Left lung (tissue), 10 donors: Measurements from ENCODE around the gene MOB2. TPM values are rescaled to one million over a fixed set of nuclear protein-coding genes. Genes with fewer than 3 reads are reported as not detected.

Experiments used
- ATAC-seq: fragments of 200-7000 bp; cut with Tn5 transposase; one replicate; pipeline ENCODE4 v1.9.1; 2020; ENCODE audit warnings: moderate library complexity
- DNase-seq, 4 donors: peaks; one replicate each; pipeline ENCODE4 v3.0.0-alpha.2; 2013 to 2020
- H3K27ac ChIP-seq, 2 donors: fragments of 200-600 bp; sonication (generic) in 1 of 2; one replicate each; pipeline versions ENCODE4 v1.5.0 to v1.8.0; 2020 to 2021
- H3K27me3 ChIP-seq, 2 donors: fragments of 200-600 bp; sonication (generic) in 1 of 2; one replicate each; pipeline versions ENCODE4 v1.5.0 to v1.8.0; 2020 to 2021
- H3K36me3 ChIP-seq, 2 donors: fragments of 200-600 bp; sonication (generic) in 1 of 2; one replicate each; pipeline versions ENCODE4 v1.5.0 to v1.8.0; 2020 to 2021
- H3K4me1 ChIP-seq, 2 donors: fragments of 200-600 bp; one replicate each; pipeline ENCODE4 v1.8.0; 2021
- H3K4me3 ChIP-seq, 2 donors: fragments of 200-600 bp; sonication (generic) in 1 of 2; one replicate each; pipeline versions ENCODE4 v1.5.0 to v1.8.0; 2020 to 2021; ENCODE audit warnings: mild to moderate bottlenecking in 1 of 2
- H3K9me3 ChIP-seq, 2 donors: fragments of 200-600 bp; sonication (generic) in 1 of 2; one replicate each; pipeline versions ENCODE4 v1.5.0 to v1.8.0; 2020 to 2021
- intact Hi-C, 2 donors: fragments of 100-400 bp; cut with DNase I; formaldehyde crosslinking; loops; one replicate each; pipeline versions ENCODE4 v1.11.2 to v1.14.2; 2022
- polyA plus RNA-seq, 6 donors: library from polyadenylated mRNA; unstranded; fragments of 120-200 nt; gene quantifications; one replicate each; pipeline ENCODE4 v1.2.1, GENCODE V29; 2013; ENCODE audit not compliant: insufficient read length in 6 of 6
- total RNA-seq, 2 donors: library from RNA; stranded (reverse); fragmentation: NEBNext Ultra II Directional; extraction: Animal tissue kit (Norgen Biotek cat#: 25700); gene quantifications; one replicate each; pipeline ENCODE4 v1.2.1, GENCODE V29; 2021
- TF ChIP-seq, protein P1 (sequence below), 2 donors: fragments of 200-600 bp; sonication (generic) in 1 of 2; IDR thresholded peaks; one replicate each; pipeline versions ENCODE4 v1.5.0 to v1.8.0; 2021; ENCODE audit warnings: antibody characterized with exemption in 2 of 2
- donor health status: DM: no; HTN: yes; CAD: no.
- donor health status: DM: no; HTN: no; CAD: no.

Gene MOB2
- total and polyA plus RNA-seq, 8 donors, result 36.1 to 41.3 (median 37.3) TPM

GRCh38 chr11:1483445-1483961, 3.1 kb downstream of the MOB2 start:
- no peaks in the 10 kb centered on the region for H3K27me3 ChIP-seq
- H3K4me1 ChIP-seq, result peaks cover 15 to 70% of the 10 kb centered on the region in 2 donors
- intact Hi-C loops, result no loop called here
- TF ChIP-seq, protein P1, sequence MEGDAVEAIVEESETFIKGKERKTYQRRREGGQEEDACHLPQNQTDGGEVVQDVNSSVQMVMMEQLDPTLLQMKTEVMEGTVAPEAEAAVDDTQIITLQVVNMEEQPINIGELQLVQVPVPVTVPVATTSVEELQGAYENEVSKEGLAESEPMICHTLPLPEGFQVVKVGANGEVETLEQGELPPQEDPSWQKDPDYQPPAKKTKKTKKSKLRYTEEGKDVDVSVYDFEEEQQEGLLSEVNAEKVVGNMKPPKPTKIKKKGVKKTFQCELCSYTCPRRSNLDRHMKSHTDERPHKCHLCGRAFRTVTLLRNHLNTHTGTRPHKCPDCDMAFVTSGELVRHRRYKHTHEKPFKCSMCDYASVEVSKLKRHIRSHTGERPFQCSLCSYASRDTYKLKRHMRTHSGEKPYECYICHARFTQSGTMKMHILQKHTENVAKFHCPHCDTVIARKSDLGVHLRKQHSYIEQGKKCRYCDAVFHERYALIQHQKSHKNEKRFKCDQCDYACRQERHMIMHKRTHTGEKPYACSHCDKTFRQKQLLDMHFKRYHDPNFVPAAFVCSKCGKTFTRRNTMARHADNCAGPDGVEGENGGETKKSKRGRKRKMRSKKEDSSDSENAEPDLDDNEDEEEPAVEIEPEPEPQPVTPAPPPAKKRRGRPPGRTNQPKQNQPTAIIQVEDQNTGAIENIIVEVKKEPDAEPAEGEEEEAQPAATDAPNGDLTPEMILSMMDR (IDR thresholded peaks at IDR 0.05), result no peak
- H3K27ac ChIP-seq, result no peak overlapping the region
- no peaks in the 10 kb centered on the region for H3K9me3 ChIP-seq
- no peak overlapping the region for H3K4me3 ChIP-seq
- DNase-seq (peak in 1 of 4 donors; percentile 59), ATAC-seq (no peak)
- peaks cover 0 to 34% of the 10 kb centered on the region in 2 donors for H3K36me3 ChIP-seq

DNA sequence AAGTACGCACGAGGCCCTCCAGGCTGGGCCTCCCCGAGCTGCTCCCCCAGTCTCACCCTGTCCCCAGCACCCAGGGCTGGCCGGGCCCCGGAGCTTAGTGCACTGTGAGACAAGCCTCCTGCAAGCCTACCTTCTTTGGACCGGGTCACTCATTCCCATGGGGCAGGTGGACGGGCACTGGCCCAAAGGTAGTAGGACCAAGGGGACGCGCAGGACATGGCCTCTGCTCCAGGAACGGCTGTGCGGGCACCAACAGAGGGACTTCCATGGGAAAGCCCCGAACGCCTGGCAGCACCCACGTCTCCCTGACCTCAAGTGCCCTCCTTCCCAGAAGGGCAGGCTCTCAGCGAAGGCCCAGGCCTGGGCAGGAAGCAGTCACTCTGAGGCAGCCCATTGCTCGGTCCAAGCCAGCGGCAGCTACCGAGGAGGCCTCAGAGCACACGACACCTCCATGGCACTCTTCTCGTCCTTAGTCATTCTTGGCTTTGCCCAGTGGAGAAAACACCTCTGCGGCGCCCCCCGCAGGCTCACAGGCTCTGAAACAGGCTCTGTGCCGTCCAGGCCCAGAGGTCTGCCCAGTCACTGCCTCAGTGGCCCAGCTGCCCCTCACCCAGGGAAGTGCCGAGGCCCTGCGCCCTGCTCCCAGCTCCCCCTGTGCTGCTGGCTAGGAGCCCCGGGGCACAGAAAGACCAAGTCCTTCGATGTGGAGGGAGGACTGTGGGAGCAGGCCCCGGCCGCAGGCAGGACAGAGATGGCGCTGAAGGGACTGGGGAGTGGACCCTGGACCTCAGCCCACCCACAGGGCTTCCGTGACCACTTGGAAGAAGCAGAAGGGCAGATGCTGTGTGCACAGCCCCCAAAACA, 3.8 kb downstream of the MOB2 start:
- TF ChIP-seq, protein P1 (IDR thresholded peaks at IDR 0.05), result no peak
- no peak overlapping the region for H3K4me3 ChIP-seq
- H3K27ac ChIP-seq, result no peak overlapping the region
- intact Hi-C loops, result no loop called here
- peaks cover 0 to 41% of the 10 kb centered on the region in 2 donors for H3K36me3 ChIP-seq
- H3K27me3 ChIP-seq, result no peaks in the 10 kb centered on the region
- DNase-seq, result peak in 1 of 4 donors; percentile 81
- no peaks in the 10 kb centered on the region for H3K9me3 ChIP-seq
- peaks cover 15 to 65% of the 10 kb centered on the region in 2 donors for H3K4me1 ChIP-seq
- ATAC-seq, result peak; percentile 70

DNA sequence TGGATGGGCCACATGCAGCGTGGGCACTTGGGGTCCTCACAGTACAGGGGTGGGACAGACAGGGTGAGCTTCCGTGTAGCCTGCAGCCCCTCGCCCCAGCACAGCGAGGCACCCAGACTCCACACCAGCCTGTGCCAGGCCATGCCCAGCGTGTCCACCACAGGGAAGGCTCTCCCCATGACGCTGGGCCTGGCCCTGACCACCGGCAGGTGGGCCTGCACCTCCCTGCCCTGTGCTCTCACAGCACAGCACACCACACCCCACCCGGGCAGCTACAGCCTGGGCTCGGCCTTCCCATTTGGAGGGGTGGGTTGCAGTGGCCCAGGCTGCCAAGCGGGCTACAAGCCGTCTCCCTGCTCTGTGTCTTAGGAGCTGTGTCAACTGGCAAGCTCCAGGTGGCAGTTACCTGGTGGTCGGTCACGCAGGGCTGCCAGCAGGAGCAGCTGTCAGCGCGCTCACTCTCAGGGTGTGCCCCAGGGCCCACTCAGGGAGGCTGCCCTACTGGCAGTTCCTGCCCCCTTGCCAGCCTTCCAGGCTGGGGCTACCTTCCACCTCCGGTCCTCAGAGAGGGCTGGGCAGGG, 4.6 kb downstream of the MOB2 start:
- no peaks in the 10 kb centered on the region for H3K9me3 ChIP-seq
- intact Hi-C loops, result no loop called here
- H3K4me1 ChIP-seq, result peaks cover 10 to 56% of the 10 kb centered on the region in 2 donors
- H3K27me3 ChIP-seq, result no peaks in the 10 kb centered on the region
- TF ChIP-seq, protein P1 (IDR thresholded peaks at IDR 0.05), result no peak
- no peak overlapping the region for H3K4me3 ChIP-seq
- H3K27ac ChIP-seq, result no peak overlapping the region
- peak in 1 of 4 donors; percentile 69 for DNase-seq
- peaks cover 0 to 50% of the 10 kb centered on the region in 2 donors for H3K36me3 ChIP-seq
- no peak for ATAC-seq

- intact Hi-C loops, result no loop called here
- Histone ChIP-seq H3K27me3 (no peaks in the 10 kb centered on the region), H3K9me3 (no peaks in the 10 kb centered on the region), H3K27ac (no peak overlapping the region), H3K4me3 (no peak overlapping the region), H3K36me3 (peaks cover 0 to 55% of the 10 kb centered on the region in 2 donors), H3K4me1 (peaks cover 8 to 52% of the 10 kb centered on the region in 2 donors)
- ATAC-seq (no peak), DNase-seq (no peak)
- TF ChIP-seq, protein P1 (IDR thresholded peaks at IDR 0.05), result no peak
Observed at GRCh38 chr11:1481483-1481825, 5.1 kb downstream of the MOB2 start.
